MCF 10A (cell line): ENCODE results near the gene TRDN. TPM values are rescaled to one million over a fixed set of nuclear protein-coding genes. Genes with fewer than 3 reads are reported as not detected.
A peak's percentile ranks its signal among the peaks of the same experiment; 100 is the strongest.

Source experiments
- BruUV-seq: library from RNA; stranded (reverse); fragments of 400-500 nt; replicated peaks from 2 replicates; lab custom pipeline; 2021; lab: Mats Ljungman, UMichigan
- CTCF ChIA-PET: fragments of 300-600 bp; sonication (Branson Sonifier 250); formaldehyde crosslinking; extraction: SDS; loops from one replicate; lab custom pipeline; 2021; ENCODE audit warnings: antibody characterized with exemption, inconsistent platforms; lab: Yijun Ruan, JAX
- POLR2A ChIA-PET: fragments of 300-600, 350-650 bp; sonication (Branson Sonifier 250); formaldehyde crosslinking; extraction: SDS; loops from one replicate; lab custom pipeline; 2020; ENCODE audit warnings: antibody characterized with exemption, inconsistent platforms; lab: Yijun Ruan, JAX
- DNase-seq: peaks from one replicate; pipeline ENCODE4 v3.0.0-alpha.2; 2018; ENCODE audit not compliant: unreplicated experiment
- H3K27ac Mint-ChIP-seq: one replicate; pipeline ENCODE4 v1.8.0; 2022; ENCODE audit warnings: mild to moderate bottlenecking, low read depth, mixed read lengths; ENCODE audit not compliant: unreplicated experiment
- H3K27me3 Mint-ChIP-seq: one replicate; pipeline ENCODE4 v1.8.0; 2022; ENCODE audit warnings: mixed read lengths; ENCODE audit not compliant: insufficient read depth, unreplicated experiment
- H3K36me3 Mint-ChIP-seq: one replicate; pipeline ENCODE4 v1.8.0; 2022; ENCODE audit warnings: mild to moderate bottlenecking, moderate library complexity, mixed read lengths; ENCODE audit not compliant: insufficient read depth, unreplicated experiment
- H3K4me1 Mint-ChIP-seq: one replicate; pipeline ENCODE4 v1.8.0; 2022; ENCODE audit warnings: mixed read lengths; ENCODE audit not compliant: insufficient read depth, unreplicated experiment
- H3K4me3 Mint-ChIP-seq: one replicate; pipeline ENCODE4 v1.8.0; 2022; ENCODE audit warnings: mild to moderate bottlenecking, moderate library complexity, mixed read lengths; ENCODE audit not compliant: unreplicated experiment
- H3K9me3 Mint-ChIP-seq: one replicate; pipeline ENCODE4 v1.8.0; 2022; ENCODE audit warnings: mixed read lengths; ENCODE audit not compliant: unreplicated experiment
- CTCF ChIP-seq: fragments of 200-600 bp; IDR thresholded peaks from one replicate; pipeline ENCODE4 v1.8.0; 2022; ENCODE audit warnings: antibody characterized with exemption, mild to moderate bottlenecking; ENCODE audit not compliant: unreplicated experiment
- intact Hi-C: fragments of 100-400 bp; cut with micrococcal nuclease; formaldehyde crosslinking; loops from 2 replicates; pipeline ENCODE4 v1.14.1; 2022
- total RNA-seq: library from RNA; stranded (reverse); gene quantifications from 2 replicates; pipeline ENCODE4 v1.2.3, GENCODE V29; 2022

The TRDN gene
- total RNA-seq, 1 experiment from 2014 or later, result not detected

- POLR2A ChIA-PET, result interaction anchor here (0.5 kb wide), 1 partner anchor 1799 kb away, joined by 3 read pairs; no protein-coding TSS in a partner anchor
- H3K4me1 Mint-ChIP-seq, result no peaks in the 10 kb centered on the region
Measured at GRCh38 chr6:123333000-123333756, 303.6 kb downstream of the TRDN start.

GRCh38 chr6:123332070-123332469 lies 304.7 kb downstream of the TRDN start:
- Mint-ChIP-seq H3K9me3 (no peaks in the 10 kb centered on the region), H3K27ac (no peak overlapping the region), H3K27me3 (peaks cover 86% of the 10 kb centered on the region), H3K4me1 (no peaks in the 10 kb centered on the region), H3K36me3 (no peaks in the 10 kb centered on the region), H3K4me3 (no peak overlapping the region)
- ChIA-PET CTCF (interaction anchor here (0.6 to 1.8 kb wide), 2 partner anchors 79 to 461 kb away, joined by 3 read pairs; no protein-coding TSS in a partner anchor), POLR2A (no interaction called here)
- intact Hi-C loops, result no loop called here
- no peak for TF ChIP-seq CTCF
- BruUV-seq, result no TSS peak
- no peak for DNase-seq

More at GRCh38 chr6:123333000-123333756, 303.6 kb downstream of the TRDN start:
- H3K36me3 Mint-ChIP-seq, result no peaks in the 10 kb centered on the region
- intact Hi-C loops, result no loop called here
- H3K9me3 Mint-ChIP-seq, result no peaks in the 10 kb centered on the region
- peaks cover 90% of the 10 kb centered on the region for H3K27me3 Mint-ChIP-seq
- no peak for TF ChIP-seq CTCF
- no peak overlapping the region for H3K27ac Mint-ChIP-seq
- BruUV-seq, result no TSS peak
- H3K4me3 Mint-ChIP-seq, result no peak overlapping the region
- peak; percentile 26 for DNase-seq
- CTCF ChIA-PET, result interaction anchor here (0.7 kb wide), 1 partner anchor 203 kb away, joined by 3 read pairs; no protein-coding TSS in a partner anchor

GRCh38 chr6:123329337-123329736 lies 307.4 kb downstream of the TRDN start:
- no peaks in the 10 kb centered on the region for H3K9me3 Mint-ChIP-seq
- BruUV-seq, result no TSS peak
- no peak overlapping the region for H3K4me3 Mint-ChIP-seq
- DNase-seq, result no peak
- POLR2A ChIA-PET, result no interaction called here
- no peak overlapping the region for H3K27ac Mint-ChIP-seq
- H3K36me3 Mint-ChIP-seq, result no peaks in the 10 kb centered on the region
- no peaks in the 10 kb centered on the region for H3K4me1 Mint-ChIP-seq
- H3K27me3 Mint-ChIP-seq, result peaks cover 59% of the 10 kb centered on the region
- CTCF ChIA-PET, result no interaction called here
- intact Hi-C loops, result no loop called here
- no peak for TF ChIP-seq CTCF

GRCh38 chr6:123323452-123324329 lies 313.1 kb downstream of the TRDN start:
- intact Hi-C loops, result no loop called here
- ChIA-PET CTCF (interaction anchor here (0.7 to 1.5 kb wide), 4 partner anchors 362 to 767 kb away, joined by 3 to 10 read pairs (median 4); no protein-coding TSS in a partner anchor), POLR2A (no interaction called here)
- no peaks in the 10 kb centered on the region for H3K36me3 Mint-ChIP-seq
- TF ChIP-seq CTCF, result no peak
- no peaks in the 10 kb centered on the region for H3K9me3 Mint-ChIP-seq
- H3K27me3 Mint-ChIP-seq, result peaks cover 12% of the 10 kb centered on the region
- H3K27ac Mint-ChIP-seq, result no peak overlapping the region
- peaks cover 10% of the 10 kb centered on the region for H3K4me1 Mint-ChIP-seq
- DNase-seq, result peak; percentile 86
- no peak overlapping the region for H3K4me3 Mint-ChIP-seq
- BruUV-seq, result no TSS peak
